A549 treated with Mapracorat at 1 μM for 4 hours (cell line): ENCODE measurements around the gene ETFB. TPM values are rescaled to one million over a fixed set of nuclear protein-coding genes. Genes with fewer than 3 reads are reported as not detected.

Experiments used
- total RNA-seq: library from RNA; stranded (reverse); fragments of 200-300 nt; extraction: Qiagen RNA extraction; gene quantifications from 5 replicates; pipeline ENCODE4 v1.2.3, GENCODE V29; 2022

ETFB gene
- total RNA-seq = 227 to 265 TPM (median 239 TPM) in 5 replicates

DNA sequence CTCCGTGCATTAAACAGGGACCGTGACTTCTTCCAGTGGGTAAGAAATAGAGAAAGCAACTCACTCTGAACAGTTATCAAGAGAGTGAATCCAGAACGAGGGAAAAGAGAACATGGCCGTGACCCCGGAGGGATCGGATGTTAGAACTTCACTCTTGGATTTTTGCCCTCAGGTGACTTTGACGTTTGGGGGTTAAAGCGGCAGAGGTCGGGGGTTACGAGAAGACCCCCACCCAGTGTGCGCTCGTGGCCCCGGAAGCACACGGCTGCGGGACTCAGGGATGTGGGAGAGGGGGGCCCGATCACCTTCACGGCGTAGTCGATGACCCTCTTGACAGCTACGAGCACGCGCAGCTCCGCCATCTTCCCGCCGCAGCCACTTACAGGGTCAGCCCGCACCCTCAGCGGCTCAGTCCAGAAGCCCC is at the start of gene ETFB:
Gene ETFB (minus strand): TSS at position 424 of the 424 bp plus-strand sequence. CDS start 62 bp downstream, at position 362.

DNA sequence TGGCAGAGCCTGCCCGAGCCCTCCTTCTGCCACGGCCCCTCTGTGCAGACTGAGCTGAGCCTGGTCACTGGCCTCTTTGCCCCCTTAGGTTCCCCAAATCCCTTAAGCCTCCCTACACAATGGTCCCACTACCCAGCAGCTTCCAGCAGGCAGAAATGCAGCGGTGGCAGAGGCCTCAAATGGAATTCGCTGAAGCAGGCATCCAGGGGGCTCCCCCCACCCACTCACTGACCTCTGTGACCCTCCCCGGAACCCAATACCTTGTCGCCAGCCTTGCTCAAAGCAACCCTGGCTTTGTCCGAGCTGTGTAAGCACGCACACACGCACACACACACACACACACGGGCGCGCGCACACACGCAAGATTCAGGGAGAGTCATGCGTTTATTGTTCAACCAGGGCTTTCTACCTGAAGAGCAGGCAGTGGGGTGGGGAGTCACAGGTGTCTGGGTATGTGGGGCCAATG is 21.8 kb upstream of the ETFB start, which contains the start of gene LIM2:
Gene LIM2 (minus strand): TSS at position 51 of the 466 bp plus-strand sequence. CDS start 531 bp downstream, outside the sequence.

DNA sequence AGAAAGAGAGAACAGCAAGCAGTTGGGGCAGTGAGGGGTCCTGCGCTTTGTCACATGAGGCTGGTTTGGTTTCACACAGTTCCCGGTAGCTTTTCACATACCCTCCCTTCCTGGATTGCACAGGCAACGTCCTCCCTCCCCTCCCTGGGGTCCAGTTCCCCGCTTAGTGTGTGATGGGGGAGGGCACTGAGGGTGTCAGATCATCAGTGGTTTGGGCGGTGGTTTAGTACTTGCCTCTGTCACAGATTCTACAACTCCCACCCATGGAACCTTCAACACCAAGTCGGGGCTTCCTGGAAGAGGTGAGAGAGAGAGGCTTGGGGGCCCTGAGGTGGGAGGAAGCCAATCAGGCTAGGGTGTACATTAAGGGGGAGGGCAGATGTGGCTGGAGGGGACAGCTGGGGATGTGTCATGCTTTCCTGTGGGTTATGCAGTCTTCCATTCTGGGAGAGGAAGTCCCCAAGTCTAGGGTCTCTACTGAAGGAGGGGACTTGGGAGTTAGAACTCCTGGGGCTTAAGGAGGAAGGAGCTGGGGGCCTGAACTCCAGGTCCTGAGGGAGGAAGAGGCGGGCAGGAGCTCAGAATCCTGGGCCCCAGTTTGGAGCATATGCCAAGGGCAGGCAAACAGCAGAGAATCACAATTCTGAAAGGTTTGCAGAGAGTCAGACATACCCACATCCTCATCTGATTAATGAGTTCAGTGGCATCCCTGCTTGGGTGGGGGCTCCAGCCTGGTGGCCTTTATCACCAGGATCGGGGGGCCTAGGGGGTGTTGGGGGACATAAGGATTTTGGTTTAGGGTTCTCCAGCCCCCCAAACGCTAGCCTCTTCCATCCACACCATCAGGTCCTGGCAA is 6.7 kb upstream of the ETFB start, which contains the start of gene NKG7:
Gene NKG7 (minus strand): TSS at position 6 of the 856 bp plus-strand sequence. CDS start 119 bp downstream, outside the sequence.

DNA sequence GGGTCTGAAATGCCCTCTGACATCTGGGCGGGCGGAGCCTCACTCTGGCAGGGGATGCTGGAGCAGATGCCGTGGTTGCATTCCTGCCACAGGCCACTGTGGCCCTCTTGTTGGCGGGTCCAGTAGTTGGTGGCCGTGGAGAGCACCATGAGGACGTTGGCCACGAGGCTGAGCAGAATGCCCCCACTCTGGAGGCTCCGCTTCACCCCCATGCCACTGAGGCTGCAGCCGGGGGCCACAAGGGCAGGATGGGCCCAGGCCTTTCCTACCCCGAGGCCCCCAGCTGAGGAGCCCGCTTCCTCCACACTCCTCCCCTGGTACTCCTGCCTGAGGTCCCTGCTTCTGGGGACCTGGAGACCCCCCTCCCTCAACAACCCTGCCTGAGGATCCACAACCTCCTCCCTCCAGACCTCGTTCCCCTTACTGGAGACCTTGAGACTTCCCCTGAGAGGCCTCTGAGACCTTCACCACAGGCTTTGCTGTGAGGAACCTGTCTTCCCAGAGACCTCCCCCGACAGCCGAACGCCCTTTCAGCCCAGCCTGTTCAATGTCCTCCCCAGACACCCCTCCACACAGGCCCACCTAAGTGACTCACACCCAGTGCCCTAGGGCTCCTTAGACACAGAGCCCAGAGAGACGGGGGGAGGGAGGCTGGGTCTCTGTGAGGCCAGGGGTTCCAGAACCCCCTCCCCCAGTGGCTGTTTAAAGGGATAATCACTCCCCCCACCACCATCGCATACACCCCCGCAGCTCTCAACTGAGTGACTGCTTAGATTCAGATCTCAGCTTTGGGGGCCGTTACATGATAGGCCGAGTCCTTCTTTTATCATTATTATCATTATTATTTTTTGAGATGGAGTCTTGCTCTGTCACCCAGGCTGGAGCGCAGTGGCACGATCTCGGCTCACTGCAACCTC is 2.4 kb upstream of the ETFB start, which contains the start of gene CLDND2:
Gene CLDND2 (minus strand): TSS at position 638 of the 917 bp plus-strand sequence. CDS start 426 bp downstream, at position 212.

DNA sequence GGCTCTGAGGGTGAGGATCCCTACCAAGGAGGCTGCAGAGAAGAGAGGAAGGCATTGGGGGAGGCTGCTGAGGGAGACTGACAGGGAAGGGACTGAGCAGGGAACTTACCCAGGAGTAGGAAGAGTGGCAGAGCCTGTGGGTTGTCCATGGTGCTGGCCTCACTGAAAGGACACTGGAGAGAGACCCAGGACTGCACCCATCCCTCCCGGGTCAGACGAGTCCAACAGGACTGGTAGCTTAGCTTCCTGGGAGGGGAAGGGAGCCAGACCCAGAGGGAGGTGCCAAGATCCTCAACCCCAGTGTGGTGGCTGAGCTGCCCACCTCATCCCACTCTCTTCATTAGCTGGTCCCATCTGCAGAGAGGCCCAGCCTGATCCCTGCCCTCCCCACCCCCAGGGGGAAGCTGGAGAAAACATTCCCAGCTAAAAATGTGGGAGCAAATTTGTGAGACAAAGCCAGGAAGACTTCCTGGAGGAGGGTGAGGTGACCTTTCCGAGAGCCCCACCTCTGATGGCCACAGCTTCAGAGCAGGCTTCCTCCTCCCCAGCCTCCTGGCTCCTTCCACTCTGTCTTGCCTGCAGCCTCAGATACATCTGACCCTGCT is 24.1 kb downstream of the ETFB start, which contains the start of gene VSIG10L:
Gene VSIG10L (minus strand): TSS at position 164 of the 605 bp plus-strand sequence. CDS start 15 bp downstream, at position 149.

DNA sequence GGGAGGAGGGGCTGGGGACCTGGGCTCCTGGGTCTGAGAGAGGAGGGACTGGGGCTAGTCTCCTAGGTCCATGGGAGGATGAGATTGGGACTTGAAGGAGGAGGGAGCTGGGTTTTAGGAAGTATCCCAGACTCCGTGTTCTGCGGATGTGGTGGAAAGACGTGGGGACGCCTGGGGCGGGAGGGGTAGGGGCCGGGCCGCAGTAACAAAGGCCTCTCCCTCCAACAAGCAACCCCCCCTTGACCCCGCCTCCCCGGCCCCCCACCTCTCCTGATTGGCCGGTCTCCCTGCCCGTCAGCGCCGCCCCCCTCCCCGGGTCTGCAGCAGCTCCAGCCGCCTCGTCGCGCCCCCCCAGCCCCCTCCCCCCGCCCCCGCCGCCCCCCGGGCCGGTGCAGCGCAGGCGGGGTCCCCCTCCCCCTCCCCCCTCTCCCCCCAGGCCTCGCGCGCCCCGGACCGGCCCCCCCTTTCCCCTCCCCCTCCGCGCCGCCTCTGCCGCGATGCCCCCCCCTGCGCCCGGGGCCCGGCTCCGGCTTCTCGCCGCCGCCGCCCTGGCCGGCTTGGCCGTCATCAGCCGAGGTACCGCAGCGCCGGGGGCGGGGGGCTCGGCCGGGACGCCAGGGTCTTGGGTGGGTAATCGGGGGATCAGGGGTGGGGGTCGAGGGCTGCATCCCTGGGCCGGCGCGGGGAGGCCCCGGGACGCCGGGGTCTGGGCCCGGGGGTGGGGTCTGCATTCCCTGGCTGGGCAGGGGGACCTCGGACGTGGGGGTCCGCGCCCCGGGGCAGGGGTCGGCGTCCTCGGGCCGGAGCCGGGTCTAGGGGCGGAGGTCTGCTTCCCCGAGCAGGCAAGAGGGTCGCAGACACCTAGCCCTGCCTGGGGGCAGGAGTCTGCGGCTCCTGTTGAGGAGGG is 54.6 kb downstream of the ETFB start, which contains the start of gene IGLON5:
Gene IGLON5 (plus strand): TSS at position 294 of the 907 bp plus-strand sequence. CDS start 204 bp downstream, at position 498.

Other genes with a start within 250 kb of the ETFB start
- gene SIGLEC9, start 241.5 kb downstream of the ETFB start, total RNA-seq = 0.09 TPM in 1 of 5 replicates, not detected in the others
- not detected in 5 replicates for gene SIGLEC7, start 224.1 kb downstream of the ETFB start, total RNA-seq
- gene CD33, start 141.3 kb downstream of the ETFB start, total RNA-seq = 0.15 TPM in 2 of 5 replicates, not detected in the others
- not detected in 5 replicates for gene SIGLECL1, start 115.3 kb downstream of the ETFB start, total RNA-seq
- gene IGLON5, start 54.7 kb downstream of the ETFB start, total RNA-seq = 0.06 to 0.09 TPM (median 0.08 TPM) in 4 of 5 replicates, not detected in the other
- gene VSIG10L, start 24.2 kb downstream of the ETFB start, total RNA-seq = 9.6 to 14.1 TPM (median 13.8 TPM) in 5 replicates
- 4.6 to 14.2 TPM (median 13.0 TPM) in 5 replicates for gene CLDND2, start 2.6 kb upstream of the ETFB start, total RNA-seq
- gene NKG7, start 6.3 kb upstream of the ETFB start, total RNA-seq = not detected in 5 replicates
- gene LIM2, start 21.6 kb upstream of the ETFB start, total RNA-seq = not detected in 5 replicates
- not detected in 5 replicates for gene C19orf84, start 24.2 kb upstream of the ETFB start, total RNA-seq
- not detected in 5 replicates for gene SIGLEC10, start 51.3 kb upstream of the ETFB start, total RNA-seq
- gene SIGLEC8, start 92.1 kb upstream of the ETFB start, total RNA-seq = not detected in 5 replicates
- gene CEACAM18, start 112.2 kb upstream of the ETFB start, total RNA-seq = not detected in 5 replicates
- gene SIGLEC12, start 135.4 kb upstream of the ETFB start, total RNA-seq = not detected in 5 replicates
- gene SIGLEC6, start 165.3 kb upstream of the ETFB start, total RNA-seq = not detected in 5 replicates
- 3.2 to 5.1 TPM (median 4.1 TPM) in 5 replicates for gene ZNF175, start 204.9 kb upstream of the ETFB start, total RNA-seq